Astrocyte (in vitro differentiated cells and primary cell): ENCODE measurements around the gene RALGPS2.

ENCODE experiments used
- EZH2 ChIP-seq: IDR thresholded peaks from 2 replicates; pipeline ENCODE4 v1.6.1; 2012; ENCODE audit warnings: mild to moderate bottlenecking, low read length, inconsistent platforms; ENCODE audit not compliant: insufficient read depth
- TF ChIP-seq, protein P1 (sequence below): IDR thresholded peaks from 2 replicates; pipeline ENCODE4 v1.5.1; 2011; ENCODE audit warnings: low read depth, mild to moderate bottlenecking, inconsistent platforms, low read length, moderate library complexity; ENCODE audit not compliant: insufficient read depth

DNA sequence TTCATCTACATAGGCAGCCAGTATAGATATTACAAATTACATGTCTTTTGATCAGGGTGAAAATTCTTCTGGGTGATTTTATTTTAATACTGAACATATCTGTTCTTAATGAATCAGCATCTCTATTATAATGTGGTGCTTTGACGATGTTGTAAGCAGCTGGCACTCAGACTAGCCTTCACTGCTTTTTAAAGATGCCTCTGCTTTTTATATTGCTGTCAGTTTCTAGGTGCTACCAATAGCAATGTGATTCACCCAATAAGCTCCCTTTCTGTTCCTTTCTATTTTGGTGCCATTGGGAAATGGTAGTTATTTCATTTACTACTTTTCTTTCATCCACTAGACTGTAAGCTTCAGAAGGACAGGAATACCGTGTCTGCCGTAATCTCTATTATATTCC, 156.9 kb downstream of the RALGPS2 start:
- TF ChIP-seq EZH2 = no peak
- TF ChIP-seq, protein P1, sequence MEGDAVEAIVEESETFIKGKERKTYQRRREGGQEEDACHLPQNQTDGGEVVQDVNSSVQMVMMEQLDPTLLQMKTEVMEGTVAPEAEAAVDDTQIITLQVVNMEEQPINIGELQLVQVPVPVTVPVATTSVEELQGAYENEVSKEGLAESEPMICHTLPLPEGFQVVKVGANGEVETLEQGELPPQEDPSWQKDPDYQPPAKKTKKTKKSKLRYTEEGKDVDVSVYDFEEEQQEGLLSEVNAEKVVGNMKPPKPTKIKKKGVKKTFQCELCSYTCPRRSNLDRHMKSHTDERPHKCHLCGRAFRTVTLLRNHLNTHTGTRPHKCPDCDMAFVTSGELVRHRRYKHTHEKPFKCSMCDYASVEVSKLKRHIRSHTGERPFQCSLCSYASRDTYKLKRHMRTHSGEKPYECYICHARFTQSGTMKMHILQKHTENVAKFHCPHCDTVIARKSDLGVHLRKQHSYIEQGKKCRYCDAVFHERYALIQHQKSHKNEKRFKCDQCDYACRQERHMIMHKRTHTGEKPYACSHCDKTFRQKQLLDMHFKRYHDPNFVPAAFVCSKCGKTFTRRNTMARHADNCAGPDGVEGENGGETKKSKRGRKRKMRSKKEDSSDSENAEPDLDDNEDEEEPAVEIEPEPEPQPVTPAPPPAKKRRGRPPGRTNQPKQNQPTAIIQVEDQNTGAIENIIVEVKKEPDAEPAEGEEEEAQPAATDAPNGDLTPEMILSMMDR = no peak
